ENCODE measurements around the gene LPP.

- TF ChIP-seq, protein P1, sequence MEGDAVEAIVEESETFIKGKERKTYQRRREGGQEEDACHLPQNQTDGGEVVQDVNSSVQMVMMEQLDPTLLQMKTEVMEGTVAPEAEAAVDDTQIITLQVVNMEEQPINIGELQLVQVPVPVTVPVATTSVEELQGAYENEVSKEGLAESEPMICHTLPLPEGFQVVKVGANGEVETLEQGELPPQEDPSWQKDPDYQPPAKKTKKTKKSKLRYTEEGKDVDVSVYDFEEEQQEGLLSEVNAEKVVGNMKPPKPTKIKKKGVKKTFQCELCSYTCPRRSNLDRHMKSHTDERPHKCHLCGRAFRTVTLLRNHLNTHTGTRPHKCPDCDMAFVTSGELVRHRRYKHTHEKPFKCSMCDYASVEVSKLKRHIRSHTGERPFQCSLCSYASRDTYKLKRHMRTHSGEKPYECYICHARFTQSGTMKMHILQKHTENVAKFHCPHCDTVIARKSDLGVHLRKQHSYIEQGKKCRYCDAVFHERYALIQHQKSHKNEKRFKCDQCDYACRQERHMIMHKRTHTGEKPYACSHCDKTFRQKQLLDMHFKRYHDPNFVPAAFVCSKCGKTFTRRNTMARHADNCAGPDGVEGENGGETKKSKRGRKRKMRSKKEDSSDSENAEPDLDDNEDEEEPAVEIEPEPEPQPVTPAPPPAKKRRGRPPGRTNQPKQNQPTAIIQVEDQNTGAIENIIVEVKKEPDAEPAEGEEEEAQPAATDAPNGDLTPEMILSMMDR (IDR thresholded peaks at IDR 0.05): no peak
- TF ChIP-seq POLR2A (IDR thresholded peaks at IDR 0.05; ENCODE audit: low read depth) (no peak), EP300 (IDR thresholded peaks at IDR 0.05) (no peak)
Observed at GRCh38 chr3:188889054-188889491, 735.1 kb downstream of the LPP start.
